SW480 (cell line): Measurements from ENCODE around the gene CACNB4.

Source experiments
- DNase-seq: peaks from one replicate; pipeline ENCODE4 v3.0.0-alpha.2; 2016; ENCODE audit warnings: low spot score

The CACNB4 gene

DNA sequence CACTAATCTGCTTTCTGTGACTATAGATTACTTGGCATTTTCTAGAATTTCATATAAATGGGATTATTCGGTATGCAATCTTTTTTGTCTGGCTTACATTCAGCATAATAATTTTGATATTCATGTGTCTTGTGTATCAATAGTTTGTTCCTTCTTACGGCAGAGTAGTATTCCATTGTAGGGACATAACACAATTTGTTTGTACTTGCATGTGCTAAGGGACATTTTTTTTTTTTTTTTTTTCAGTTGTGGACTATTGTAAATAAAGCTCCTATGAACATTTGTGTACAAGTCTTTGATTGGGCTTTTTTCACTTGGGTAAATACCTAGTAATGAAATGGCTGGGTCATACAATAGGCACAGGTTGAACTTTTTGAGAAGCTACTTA lies 315.7 kb downstream of the CACNB4 start:
- no peak for DNase-seq
